ENCODE results near the gene ME2.

Gene ME2

GRCh38 chr18:50909261-50909660 is 30.3 kb downstream of the ME2 start:
- ChIA-PET POLR2A (interaction anchor here (1.2 kb wide), 1 partner anchor 30 kb away, joined by 3 read pairs; the partner anchor contains the start of gene ME2), CTCF (no interaction called here)
- TF ChIP-seq ARNT (IDR thresholded peaks at IDR 0.05) (no peak), SP1 (IDR thresholded peaks at IDR 0.05) (no peak), SUZ12 (IDR thresholded peaks at IDR 0.05) (no peak), FOXA1 (IDR thresholded peaks at IDR 0.05) (no peak)
- DNase-seq (ENCODE audit: extremely low spot score): no peak

- no peak for DNase-seq (ENCODE audit: extremely low spot score)
- TF ChIP-seq SUZ12 (IDR thresholded peaks at IDR 0.05) (no peak), LEF1 (IDR thresholded peaks at IDR 0.05; ENCODE audit: borderline replicate concordance) (no peak), FOXA1 (IDR thresholded peaks at IDR 0.05) (no peak), ARNT (IDR thresholded peaks at IDR 0.05) (no peak), CTBP1 (IDR thresholded peaks at IDR 0.05; ENCODE audit: borderline replicate concordance) (no peak), NFRKB (IDR thresholded peaks at IDR 0.05) (no peak), ZNF384 (IDR thresholded peaks at IDR 0.05) (no peak), SP1 (IDR thresholded peaks at IDR 0.05) (no peak), TARDBP (IDR thresholded peaks at IDR 0.05) (no peak), BHLHE40 (IDR thresholded peaks at IDR 0.05; ENCODE audit: borderline replicate concordance) (no peak), FOXK2 (IDR thresholded peaks at IDR 0.05) (no peak), L3MBTL2 (conservative IDR thresholded peaks at IDR 0.05) (no peak), HDGF (IDR thresholded peaks at IDR 0.05; ENCODE audit: borderline replicate concordance) (no peak), ELF4 (IDR thresholded peaks at IDR 0.05) (no peak), PKNOX1 (IDR thresholded peaks at IDR 0.05) (no peak), FOXM1 (IDR thresholded peaks at IDR 0.05; ENCODE audit: borderline replicate concordance) (no peak)
- POLR2A ChIA-PET: no interaction called here
- CTCF ChIA-PET: no interaction called here
Observed at GRCh38 chr18:50911006-50911405, 32.1 kb downstream of the ME2 start.

GRCh38 chr18:50917021-50917420 is 38.1 kb downstream of the ME2 start:
- DNase-seq (ENCODE audit: extremely low spot score): no peak
- TF ChIP-seq LEF1 (IDR thresholded peaks at IDR 0.05; ENCODE audit: borderline replicate concordance) (no peak), NFRKB (IDR thresholded peaks at IDR 0.05) (no peak), ARNT (IDR thresholded peaks at IDR 0.05) (no peak), FOXM1 (IDR thresholded peaks at IDR 0.05; ENCODE audit: borderline replicate concordance) (no peak), ELF4 (IDR thresholded peaks at IDR 0.05) (no peak), PKNOX1 (IDR thresholded peaks at IDR 0.05) (no peak), SP1 (IDR thresholded peaks at IDR 0.05) (no peak), BHLHE40 (IDR thresholded peaks at IDR 0.05; ENCODE audit: borderline replicate concordance) (no peak), FOXK2 (IDR thresholded peaks at IDR 0.05) (no peak), HDGF (IDR thresholded peaks at IDR 0.05; ENCODE audit: borderline replicate concordance) (no peak), L3MBTL2 (conservative IDR thresholded peaks at IDR 0.05) (no peak), SUZ12 (IDR thresholded peaks at IDR 0.05) (no peak), CTBP1 (IDR thresholded peaks at IDR 0.05; ENCODE audit: borderline replicate concordance) (no peak), TARDBP (IDR thresholded peaks at IDR 0.05) (no peak), ZNF384 (IDR thresholded peaks at IDR 0.05) (no peak), FOXA1 (IDR thresholded peaks at IDR 0.05) (no peak)
- ChIA-PET POLR2A (no interaction called here), CTCF (no interaction called here)

- TF ChIP-seq SP1 (IDR thresholded peaks at IDR 0.05): no peak
- no peak for TF ChIP-seq NFRKB (IDR thresholded peaks at IDR 0.05)
- TF ChIP-seq L3MBTL2 (conservative IDR thresholded peaks at IDR 0.05): no peak
- TF ChIP-seq ELF4 (IDR thresholded peaks at IDR 0.05): no peak
- no peak for TF ChIP-seq LEF1 (IDR thresholded peaks at IDR 0.05; ENCODE audit: borderline replicate concordance)
- TF ChIP-seq TARDBP (IDR thresholded peaks at IDR 0.05): no peak
- no peak for DNase-seq (ENCODE audit: extremely low spot score)
- POLR2A ChIA-PET: no interaction called here
Observed at GRCh38 chr18:50918153-50918552, 39.2 kb downstream of the ME2 start.

GRCh38 chr18:50924372-50924771 is 45.5 kb downstream of the ME2 start:
- ChIA-PET POLR2A (no interaction called here), CTCF (no interaction called here)
- DNase-seq (ENCODE audit: extremely low spot score): no peak
- TF ChIP-seq ARNT (IDR thresholded peaks at IDR 0.05): no peak
- TF ChIP-seq BHLHE40 (IDR thresholded peaks at IDR 0.05; ENCODE audit: borderline replicate concordance): no peak
- no peak for TF ChIP-seq HDGF (IDR thresholded peaks at IDR 0.05; ENCODE audit: borderline replicate concordance)
- TF ChIP-seq TARDBP (IDR thresholded peaks at IDR 0.05): no peak
- TF ChIP-seq SP1 (IDR thresholded peaks at IDR 0.05): no peak
- no peak for TF ChIP-seq LEF1 (IDR thresholded peaks at IDR 0.05; ENCODE audit: borderline replicate concordance)

More at GRCh38 chr18:50918153-50918552, 39.2 kb downstream of the ME2 start:
- CTCF ChIA-PET: no interaction called here

GRCh38 chr18:50926521-50926920 is 47.6 kb downstream of the ME2 start:
- TF ChIP-seq FOXA1 (IDR thresholded peaks at IDR 0.05): no peak
- no peak for TF ChIP-seq ARNT (IDR thresholded peaks at IDR 0.05)
- no peak for TF ChIP-seq HDGF (IDR thresholded peaks at IDR 0.05; ENCODE audit: borderline replicate concordance)
- TF ChIP-seq SP1 (IDR thresholded peaks at IDR 0.05): no peak
- TF ChIP-seq L3MBTL2 (conservative IDR thresholded peaks at IDR 0.05): no peak
- TF ChIP-seq NFRKB (IDR thresholded peaks at IDR 0.05): no peak
- TF ChIP-seq TARDBP (IDR thresholded peaks at IDR 0.05): no peak
- no peak for TF ChIP-seq SUZ12 (IDR thresholded peaks at IDR 0.05)
- TF ChIP-seq BHLHE40 (IDR thresholded peaks at IDR 0.05; ENCODE audit: borderline replicate concordance): no peak
- no peak for TF ChIP-seq CTBP1 (IDR thresholded peaks at IDR 0.05; ENCODE audit: borderline replicate concordance)
- TF ChIP-seq ELF4 (IDR thresholded peaks at IDR 0.05): no peak
- no peak for TF ChIP-seq LEF1 (IDR thresholded peaks at IDR 0.05; ENCODE audit: borderline replicate concordance)
- POLR2A ChIA-PET: no interaction called here
- CTCF ChIA-PET: no interaction called here
- DNase-seq (ENCODE audit: extremely low spot score): no peak

GRCh38 chr18:50928551-50928950 is 49.6 kb downstream of the ME2 start:
- TF ChIP-seq BHLHE40 (IDR thresholded peaks at IDR 0.05; ENCODE audit: borderline replicate concordance): no peak
- no peak for DNase-seq (ENCODE audit: extremely low spot score)
- ChIA-PET CTCF (no interaction called here), POLR2A (no interaction called here)

Measured in HEK293T (cell line).